NCI-H2107 treated with DMSO at 0.1 percent for 48 hours (cell line): ENCODE results near the gene FLCN.
A peak's percentile ranks its signal among the peaks of the same experiment; 100 is the strongest.
"Not testable (repeated sequence)": the region's sequence is repeated elsewhere in the genome, so short reads cannot be mapped to it uniquely, and the experiment has no call there.

Source experiments
- DNase-seq: peaks from one replicate; lab custom pipeline; 2025; ENCODE audit not compliant: unreplicated experiment; lab: John Stamatoyannopoulos, UW

Gene FLCN

GRCh38 chr17:17237026-17237799, at the start of gene FLCN:
Gene FLCN, minus strand, starts transcription at chr17:17237168. Its CDS starts 9,031 bp downstream, at chr17:17228137.
- peak; percentile 62 for DNase-seq

GRCh38 chr17:17285951-17286350, 49.0 kb upstream of the FLCN start:
- no peak for DNase-seq

GRCh38 chr17:17280613-17281549, 43.9 kb upstream of the FLCN start, which contains the start of gene COPS3:
Gene COPS3, minus strand, starts transcription at chr17:17281246. Its CDS starts 60 bp downstream, at chr17:17281186.
- peak; percentile 70 for DNase-seq

- DNase-seq = no peak
Measured at GRCh38 chr17:17279316-17279715, 42.3 kb upstream of the FLCN start.

- DNase-seq = not testable (repeated sequence)
Measured at GRCh38 chr17:17277431-17277830, 40.5 kb upstream of the FLCN start.

GRCh38 chr17:17275971-17276370, 39.0 kb upstream of the FLCN start:
- DNase-seq = no peak

GRCh38 chr17:17269926-17270773, 33.2 kb upstream of the FLCN start:
- no peak for DNase-seq

- peak; percentile 12 for DNase-seq
Measured at GRCh38 chr17:17264430-17264829, 27.5 kb upstream of the FLCN start.

GRCh38 chr17:17258998-17259397, 22.0 kb upstream of the FLCN start:
- no peak for DNase-seq

GRCh38 chr17:17258011-17258410, 21.0 kb upstream of the FLCN start:
- no peak for DNase-seq

- DNase-seq = no peak
Measured at GRCh38 chr17:17256316-17256715, 19.3 kb upstream of the FLCN start.

- not testable (repeated sequence) for DNase-seq
Measured at GRCh38 chr17:17255689-17256088, 18.7 kb upstream of the FLCN start.

- DNase-seq = no peak
Measured at GRCh38 chr17:17254036-17254435, 17.1 kb upstream of the FLCN start.

GRCh38 chr17:17253406-17253805, 16.4 kb upstream of the FLCN start:
- no peak for DNase-seq

GRCh38 chr17:17252149-17252661, 15.2 kb upstream of the FLCN start:
- no peak for DNase-seq

- no peak for DNase-seq
Measured at GRCh38 chr17:17246879-17247278, 9.9 kb upstream of the FLCN start.

GRCh38 chr17:17243163-17243562, 6.2 kb upstream of the FLCN start:
- DNase-seq = no peak

- no peak for DNase-seq
Measured at GRCh38 chr17:17242246-17242645, 5.3 kb upstream of the FLCN start.

- no peak for DNase-seq
Measured at GRCh38 chr17:17241656-17242055, 4.7 kb upstream of the FLCN start.

GRCh38 chr17:17239832-17240231, 2.9 kb upstream of the FLCN start:
- DNase-seq = no peak
